Measurements from ENCODE around the gene ATP13A2. TPM values are rescaled to one million over a fixed set of nuclear protein-coding genes. Genes with fewer than 3 reads are reported as not detected.

ATP13A2 gene
- polyA plus RNA-seq, 1 donor, result 16.4 TPM

DNA sequence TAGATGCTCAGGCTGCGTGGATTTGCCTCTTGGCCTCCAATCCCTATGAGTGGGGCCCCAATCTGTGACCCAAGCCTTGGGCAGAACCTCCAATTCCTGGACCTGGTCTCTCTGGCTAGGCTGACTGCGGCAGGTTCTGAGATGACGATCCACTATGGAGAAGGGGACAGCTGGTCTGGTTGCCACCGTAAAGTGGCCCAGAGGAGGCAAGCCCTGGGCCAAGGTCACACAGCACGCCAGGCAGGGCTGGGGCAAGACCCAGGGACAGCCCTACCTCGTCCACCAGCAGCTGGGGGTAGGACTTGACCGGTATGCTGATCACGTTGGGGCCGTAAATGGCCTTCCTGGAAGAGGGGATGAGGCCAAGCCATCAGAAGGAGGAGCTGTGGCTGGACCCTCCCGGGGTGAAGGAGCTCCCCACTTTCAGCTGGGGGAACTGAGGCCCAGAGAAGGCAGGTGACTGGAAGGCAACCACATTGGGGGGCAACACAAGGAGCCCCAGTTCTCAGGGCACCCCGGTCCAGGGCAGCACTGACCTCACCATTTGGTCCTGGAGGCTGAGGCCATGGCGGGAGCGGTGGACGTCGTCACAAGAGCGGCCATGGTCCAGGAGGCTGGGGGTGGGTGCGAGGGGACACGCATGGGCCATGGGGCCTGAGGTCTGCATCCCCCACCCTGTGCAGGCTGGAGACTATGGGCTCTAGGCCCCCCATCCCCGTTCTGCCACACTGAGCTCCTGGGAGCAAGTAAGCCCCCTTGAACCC is 9.8 kb downstream of the ATP13A2 start:
- no peak for DNase-seq (ENCODE audit: low read depth)

DNA sequence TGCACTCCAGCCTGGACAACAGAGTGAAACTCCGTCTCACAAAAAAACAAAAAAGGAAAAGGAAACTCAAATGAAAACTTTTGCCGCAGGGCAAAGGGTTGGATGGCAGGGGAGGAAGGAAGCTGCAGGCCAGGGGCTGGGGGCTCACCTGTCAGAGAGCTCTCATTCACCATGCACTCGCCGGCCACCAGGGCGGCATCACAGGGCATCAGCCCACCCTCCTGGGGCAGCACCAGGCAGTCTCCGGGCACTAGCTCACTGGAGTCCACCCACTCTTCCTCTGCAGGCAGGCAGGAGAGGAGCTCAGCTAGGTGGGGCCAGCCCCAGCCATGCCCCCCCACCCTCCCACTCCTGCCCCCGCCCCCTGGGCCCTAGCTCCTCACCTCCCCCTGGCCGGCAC is 11.9 kb downstream of the ATP13A2 start:
- DNase-seq (ENCODE audit: low read depth), result no peak

DNA sequence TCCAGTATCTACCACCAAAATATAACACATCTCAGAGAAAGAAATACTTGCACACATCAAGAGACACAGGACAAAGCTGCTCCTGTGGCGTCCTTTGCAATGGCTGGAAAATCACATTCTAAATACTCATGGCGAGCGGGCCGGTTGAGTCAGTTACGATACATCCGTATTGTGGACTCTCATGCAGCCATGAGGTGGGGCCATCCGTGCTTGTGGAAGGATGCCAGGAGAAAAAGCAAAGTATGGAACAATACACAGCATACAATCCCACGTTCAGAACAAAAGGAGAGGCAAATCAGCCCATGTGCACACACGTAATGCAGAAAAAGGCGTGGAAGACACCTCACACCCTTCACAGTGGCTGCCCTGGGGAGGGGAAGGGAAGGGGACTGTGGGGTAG is 13.1 kb downstream of the ATP13A2 start:
- no peak for DNase-seq (ENCODE audit: low read depth)

DNA sequence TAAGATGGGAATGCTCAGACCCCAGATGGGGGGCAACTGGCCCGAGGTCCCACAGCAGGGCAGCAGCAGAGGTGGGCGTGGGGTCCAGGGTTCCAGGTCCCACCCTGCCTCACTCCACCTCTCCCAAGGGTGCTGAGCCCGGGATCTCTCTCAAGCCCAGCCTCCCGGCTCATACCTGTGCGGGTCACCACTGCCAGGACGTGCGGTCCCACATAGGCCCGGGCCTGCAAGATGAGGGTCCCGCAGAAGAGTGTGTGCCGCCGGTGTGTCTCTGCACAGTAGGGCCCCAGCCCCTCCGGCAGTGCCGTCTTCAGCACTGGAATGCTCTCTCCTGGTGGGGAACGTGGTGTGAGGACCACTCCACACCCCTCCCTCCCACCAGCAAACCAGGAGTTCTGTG is 14.9 kb downstream of the ATP13A2 start:
- DNase-seq (ENCODE audit: low read depth), result no peak

DNA sequence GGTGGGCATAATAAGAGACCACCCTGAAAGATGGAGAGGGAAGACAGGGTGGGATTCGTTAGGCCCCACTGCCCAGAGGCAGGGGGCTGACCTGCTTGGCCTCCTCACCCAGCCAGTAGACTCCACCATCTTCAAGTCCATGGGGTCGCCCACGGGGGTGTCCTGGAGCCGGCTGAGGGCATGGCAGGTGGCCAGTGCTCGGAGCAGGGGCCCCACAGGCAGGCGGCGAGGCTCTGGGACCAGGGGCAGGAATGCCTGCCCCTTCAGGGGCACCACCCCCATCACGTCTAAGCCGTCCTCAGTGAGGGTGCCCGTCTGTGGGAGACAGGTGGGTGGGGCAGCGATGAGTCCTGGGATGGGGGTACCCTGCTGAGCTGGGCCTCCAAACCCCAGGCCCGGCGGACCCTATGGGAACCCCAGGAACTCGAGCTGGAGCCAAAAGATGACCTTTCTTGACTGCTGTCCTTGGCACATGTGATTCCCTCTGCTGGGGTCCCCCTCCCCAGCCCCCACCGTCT is 18.1 kb downstream of the ATP13A2 start:
- no peak for DNase-seq (ENCODE audit: low read depth)

DNA sequence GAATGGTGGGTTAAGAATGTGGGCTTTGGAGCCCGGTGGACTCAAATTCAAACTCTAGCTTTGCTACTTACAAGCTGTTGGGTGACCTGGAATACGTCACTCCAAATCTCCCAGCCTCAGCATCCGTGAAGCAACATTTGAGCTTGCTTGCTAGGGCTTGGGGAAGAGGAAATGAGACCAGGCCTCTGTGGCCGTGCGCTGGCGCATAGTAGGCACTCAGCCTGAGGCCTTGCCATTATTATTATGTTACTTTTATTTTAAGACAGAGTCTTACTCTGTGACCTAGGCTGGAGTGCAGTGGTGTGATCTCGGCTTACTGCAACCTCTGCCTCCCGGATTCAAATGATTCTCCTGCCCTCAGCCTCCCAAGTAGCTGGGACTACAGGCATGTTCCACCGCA is 19.1 kb downstream of the ATP13A2 start:
- DNase-seq (ENCODE audit: low read depth), result no peak

DNA sequence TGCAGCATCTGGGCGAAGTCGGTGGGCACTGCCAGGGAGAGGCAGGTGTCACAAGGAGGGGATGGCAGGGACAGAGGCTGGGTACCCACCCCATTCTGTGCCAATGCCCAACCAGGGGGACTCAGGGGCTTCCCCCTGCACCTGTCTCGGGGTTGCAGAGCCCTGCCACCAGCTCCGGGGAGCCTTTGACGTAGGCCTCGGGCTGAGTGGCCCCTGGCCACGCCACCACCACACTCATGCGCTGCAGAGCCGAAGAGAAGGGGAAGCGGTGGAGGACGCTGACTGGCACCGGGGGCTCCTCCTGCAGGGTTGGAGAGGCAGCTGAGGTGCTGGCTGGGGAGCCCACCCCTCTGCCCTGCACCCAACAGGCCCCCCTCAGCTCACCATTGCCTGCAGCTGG is 19.6 kb downstream of the ATP13A2 start:
- DNase-seq (ENCODE audit: low read depth), result no peak

DNA sequence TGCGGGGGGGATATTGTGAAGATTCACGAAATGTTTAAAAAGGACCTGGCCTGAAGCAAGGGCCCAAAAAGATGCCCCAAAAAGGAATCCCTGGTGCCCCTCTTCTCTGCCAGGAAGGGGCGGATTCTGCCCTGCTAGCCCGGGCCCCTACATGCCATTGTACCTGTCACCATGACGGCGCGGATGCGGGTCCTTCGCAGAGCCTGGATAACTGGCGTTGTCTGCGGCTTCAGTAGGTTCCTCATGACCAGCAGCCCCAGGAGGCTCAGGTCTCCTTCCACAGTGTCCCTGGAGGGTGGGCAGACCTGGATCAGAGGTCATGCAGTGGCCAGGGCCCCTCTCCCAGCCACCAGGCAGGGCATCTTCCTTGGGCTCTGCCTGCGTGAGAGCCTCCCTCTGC is 20.2 kb downstream of the ATP13A2 start:
- DNase-seq (ENCODE audit: low read depth), result no peak

DNA sequence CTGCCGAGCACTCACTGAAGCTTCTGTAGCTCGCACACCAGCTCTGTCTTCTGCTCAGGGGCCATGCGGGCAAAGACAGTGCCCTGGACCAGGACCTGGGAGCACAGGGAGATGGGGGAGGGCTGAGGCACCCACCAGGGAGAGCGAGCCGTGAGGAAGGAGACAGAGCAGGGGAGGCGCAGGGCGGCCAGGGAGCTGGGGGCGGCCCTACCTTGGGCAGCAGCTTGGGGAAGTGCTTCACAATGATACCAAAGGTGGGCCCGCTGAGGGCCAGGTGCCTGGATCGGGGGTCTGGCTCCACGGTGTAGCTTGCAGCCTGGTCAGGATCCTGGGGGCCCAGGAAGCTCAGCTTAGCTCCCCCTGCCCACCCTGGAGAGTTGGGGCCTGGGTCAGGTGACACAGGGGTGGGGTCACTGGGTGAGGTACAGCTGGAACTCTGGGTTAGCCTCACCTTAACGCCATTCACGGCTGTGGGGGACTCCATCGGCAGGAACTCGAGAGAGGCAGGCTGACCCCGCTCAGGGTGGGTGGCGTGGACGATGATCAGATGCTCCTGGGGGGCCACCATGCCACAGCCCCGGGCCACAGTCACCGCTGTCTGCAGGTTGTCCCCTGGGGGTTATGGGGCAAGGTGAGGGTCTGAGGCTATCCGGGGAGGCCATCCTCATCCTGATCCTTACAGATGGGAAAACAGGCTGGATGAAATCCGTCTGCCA is 21.9 kb downstream of the ATP13A2 start:
- no peak for DNase-seq (ENCODE audit: low read depth)

DNA sequence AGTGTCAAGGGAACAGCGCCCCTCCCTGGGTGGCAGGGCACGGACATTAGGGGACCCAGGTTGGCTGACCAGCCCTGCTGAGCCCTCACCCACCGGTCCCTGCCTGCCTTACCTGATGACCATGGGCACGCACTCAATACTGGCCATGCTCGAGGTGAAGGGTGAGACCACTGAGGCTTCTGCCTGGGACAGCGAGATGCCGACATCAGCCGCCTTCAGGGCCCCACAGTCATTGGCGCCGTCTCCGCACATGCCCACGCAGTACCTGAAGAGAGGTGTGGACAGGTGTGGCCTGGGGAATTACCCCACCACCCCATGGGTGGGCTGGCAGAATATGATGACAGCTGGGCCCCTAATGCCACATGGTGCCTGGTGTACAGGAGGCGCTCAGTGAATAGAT is 23.5 kb downstream of the ATP13A2 start:
- no peak for DNase-seq (ENCODE audit: low read depth)

DNA sequence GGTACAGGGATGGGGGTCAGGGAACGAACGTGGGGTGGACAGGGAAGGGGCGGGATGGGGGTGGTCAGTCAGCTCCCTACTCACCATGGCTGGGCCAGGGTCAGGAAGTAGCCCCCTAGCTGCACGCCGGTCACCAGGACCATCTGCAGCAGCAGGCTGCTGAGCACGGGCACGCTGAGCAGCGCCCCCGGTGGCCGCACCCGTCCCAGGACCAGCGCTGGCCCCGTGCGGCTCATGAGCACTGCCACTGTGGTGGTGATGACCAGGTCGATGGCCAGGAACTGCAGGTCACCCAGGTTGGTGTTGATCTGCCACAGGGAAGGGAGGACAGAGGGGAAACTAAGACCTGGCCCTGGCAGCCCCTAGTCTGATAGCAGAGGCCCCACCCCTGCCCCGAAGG is 24.8 kb downstream of the ATP13A2 start:
- DNase-seq (ENCODE audit: low read depth), result no peak

DNA sequence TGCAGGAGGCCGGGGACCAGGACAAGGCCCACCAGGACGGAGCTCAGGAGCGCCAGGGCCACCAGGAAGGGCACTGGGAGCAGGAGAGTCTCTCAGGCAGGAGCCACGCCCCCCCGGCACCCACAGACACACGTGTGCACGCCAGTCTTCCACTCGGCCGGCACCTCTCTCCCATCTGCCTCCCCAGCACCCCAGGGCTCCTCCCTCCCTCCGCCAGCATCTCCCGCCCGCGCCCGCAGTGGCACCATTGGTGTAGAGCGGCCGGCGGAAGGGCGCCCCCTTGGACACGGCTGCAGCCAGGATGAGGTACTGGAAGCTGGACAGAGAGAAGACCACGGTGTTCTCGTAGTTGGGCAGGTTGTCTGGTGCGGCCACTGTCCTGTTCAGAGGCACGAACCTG is 25.2 kb downstream of the ATP13A2 start:
- DNase-seq (ENCODE audit: low read depth), result no peak

DNA sequence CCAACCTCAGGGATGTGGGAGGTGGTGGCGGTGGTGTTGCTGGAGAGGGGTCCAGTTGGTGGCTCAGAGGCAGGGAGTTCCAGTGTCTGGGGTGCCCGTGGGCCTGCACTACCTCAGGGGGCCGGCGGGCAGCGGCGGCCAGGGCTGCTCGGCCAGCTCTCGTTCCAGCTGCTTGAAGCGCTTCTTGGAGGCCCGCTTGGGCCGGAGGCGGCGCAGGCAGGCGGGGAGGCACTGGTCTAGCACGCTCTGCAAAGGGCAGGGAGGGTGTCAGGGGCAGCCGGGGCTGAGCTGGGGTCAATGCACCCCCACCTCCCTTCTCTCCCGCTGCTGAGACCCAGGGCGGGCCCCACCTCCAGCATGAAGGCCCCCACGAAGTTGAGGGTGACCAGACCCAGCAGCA is 25.6 kb downstream of the ATP13A2 start:
- no peak for DNase-seq (ENCODE audit: low read depth)

DNA sequence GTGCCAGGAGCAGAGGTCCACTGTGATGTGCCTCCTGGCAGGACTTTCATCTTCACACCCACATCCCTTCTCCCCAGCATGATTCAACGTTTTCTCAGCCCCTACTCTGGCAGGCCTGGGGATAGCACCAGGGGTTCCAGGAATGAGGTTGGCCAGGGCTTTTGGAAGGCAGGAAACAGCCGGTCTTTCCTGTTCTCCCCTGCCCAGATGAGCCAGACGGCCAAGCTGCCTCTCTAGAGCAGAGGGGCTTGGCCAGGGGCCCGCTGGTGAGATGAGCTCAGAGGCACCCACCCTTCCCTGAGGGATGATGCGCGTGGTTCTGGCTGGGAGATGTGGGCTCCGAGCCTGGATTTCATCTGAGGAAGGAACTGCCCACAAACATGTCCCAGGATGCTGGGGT is 27.0 kb downstream of the ATP13A2 start:
- no peak for DNase-seq (ENCODE audit: low read depth)

DNA sequence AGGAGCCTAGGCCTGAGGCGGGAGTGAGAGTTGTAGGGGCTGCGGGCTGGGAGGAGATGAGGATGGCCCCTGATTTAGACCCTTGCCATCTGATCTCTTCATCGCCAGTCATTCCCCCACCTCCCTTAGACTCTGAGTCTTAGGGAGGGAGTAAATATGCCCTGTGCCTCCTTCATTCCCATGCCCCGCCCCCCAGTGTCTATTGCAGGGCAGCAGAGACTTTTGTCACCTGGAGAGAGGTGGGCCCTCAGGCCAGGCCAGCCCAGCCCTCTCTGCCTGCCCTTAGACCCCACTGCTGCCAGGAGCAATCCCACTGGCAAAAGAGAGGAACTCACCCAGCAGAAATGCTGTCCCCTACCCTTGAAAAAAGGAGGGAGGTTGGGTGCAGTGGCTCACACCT is 28.1 kb downstream of the ATP13A2 start:
- DNase-seq (ENCODE audit: low read depth), result no peak

DNA sequence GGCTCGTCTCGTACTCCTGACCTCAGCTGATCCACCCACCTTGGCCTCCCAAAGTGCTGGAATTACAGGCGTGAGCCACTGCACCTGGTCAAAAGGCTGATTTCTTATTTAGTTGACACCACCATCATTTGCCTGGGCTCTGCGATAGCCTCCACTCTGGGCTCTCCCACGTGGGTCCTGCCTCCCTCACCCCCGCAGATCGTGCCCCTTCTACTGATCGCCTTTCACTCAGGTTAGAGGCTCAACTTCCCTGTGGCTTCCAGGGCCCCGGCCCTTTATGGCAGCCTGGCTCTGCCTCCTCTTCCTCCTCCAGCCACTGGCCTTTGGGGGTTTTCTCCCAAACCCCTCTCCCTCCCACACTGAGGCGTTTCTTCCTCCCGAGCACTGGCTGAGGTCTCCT is 28.8 kb downstream of the ATP13A2 start:
- DNase-seq (ENCODE audit: low read depth), result no peak

DNA sequence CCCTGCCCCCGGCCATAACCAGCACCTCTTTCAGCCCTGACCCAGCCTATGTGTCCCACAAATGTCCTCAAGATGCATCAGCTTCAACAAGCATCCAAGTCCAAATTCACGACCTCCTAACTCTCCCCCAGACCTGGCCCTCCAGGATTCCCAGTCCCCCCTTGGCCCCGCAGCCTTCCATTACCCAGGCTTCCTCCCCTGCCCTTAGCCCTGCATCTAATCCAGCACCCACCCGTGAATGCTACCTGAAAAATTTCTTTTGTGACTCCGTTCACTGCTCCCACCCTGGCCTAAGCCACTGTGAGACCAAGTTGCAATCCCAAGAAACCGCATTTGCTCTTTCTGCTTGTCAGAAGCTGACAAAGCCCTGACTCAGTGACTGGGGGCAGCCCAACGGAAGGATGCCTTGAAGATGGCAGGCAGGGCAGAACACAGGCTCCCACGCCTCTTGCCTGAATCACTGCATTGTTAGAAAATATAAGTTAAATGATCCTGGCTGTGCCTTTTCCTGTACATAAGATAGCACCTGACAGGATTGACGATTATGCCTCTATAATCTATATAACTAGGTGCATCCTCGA is 30.4 kb downstream of the ATP13A2 start:
- no peak for DNase-seq (ENCODE audit: low read depth)

DNA sequence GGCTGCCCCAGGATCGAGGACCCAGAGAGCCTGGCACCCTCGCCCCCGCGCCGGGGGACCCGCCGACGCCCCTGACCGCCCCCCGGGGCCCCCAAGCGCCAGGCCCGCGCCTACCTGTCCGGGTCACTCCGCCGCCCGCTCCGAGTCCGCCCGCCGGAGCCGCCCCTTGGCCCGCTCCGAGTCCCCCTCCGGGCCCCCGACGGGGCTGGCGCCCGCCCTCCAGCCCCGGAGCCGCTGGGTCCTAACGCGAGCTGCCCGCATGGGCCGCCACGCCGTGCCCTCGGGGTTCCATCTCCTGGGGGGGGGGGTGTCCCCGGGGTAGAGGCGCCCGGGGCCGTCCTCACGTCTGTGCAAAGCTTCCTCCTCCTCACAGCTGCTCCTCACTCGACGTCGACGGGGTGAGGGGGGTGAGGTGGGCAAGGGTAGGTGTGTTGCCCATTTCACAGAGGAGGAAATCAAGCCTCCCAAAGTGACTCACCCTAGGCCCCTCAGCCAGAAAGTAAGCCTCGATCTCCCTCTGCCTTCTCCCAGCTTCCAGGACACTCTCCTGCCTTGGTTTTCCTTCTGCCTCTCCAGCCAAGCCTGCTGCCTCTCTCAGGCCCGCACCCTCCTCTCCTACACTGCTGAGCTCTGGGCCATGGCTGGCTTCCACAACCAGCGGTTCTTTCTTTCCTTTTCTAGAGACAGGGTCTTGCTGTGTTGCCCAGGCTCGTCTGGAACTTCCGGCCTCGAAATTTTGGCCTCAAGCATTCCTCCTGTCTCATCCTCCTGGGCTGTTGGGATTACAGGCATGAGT is 31.1 kb downstream of the ATP13A2 start, which contains the start of gene MFAP2:
Gene MFAP2 (minus strand): TSS at position 148 of the 796 bp plus-strand sequence. CDS start 2,347 bp downstream, outside the sequence.
- DNase-seq (ENCODE audit: low read depth), result no peak

DNA sequence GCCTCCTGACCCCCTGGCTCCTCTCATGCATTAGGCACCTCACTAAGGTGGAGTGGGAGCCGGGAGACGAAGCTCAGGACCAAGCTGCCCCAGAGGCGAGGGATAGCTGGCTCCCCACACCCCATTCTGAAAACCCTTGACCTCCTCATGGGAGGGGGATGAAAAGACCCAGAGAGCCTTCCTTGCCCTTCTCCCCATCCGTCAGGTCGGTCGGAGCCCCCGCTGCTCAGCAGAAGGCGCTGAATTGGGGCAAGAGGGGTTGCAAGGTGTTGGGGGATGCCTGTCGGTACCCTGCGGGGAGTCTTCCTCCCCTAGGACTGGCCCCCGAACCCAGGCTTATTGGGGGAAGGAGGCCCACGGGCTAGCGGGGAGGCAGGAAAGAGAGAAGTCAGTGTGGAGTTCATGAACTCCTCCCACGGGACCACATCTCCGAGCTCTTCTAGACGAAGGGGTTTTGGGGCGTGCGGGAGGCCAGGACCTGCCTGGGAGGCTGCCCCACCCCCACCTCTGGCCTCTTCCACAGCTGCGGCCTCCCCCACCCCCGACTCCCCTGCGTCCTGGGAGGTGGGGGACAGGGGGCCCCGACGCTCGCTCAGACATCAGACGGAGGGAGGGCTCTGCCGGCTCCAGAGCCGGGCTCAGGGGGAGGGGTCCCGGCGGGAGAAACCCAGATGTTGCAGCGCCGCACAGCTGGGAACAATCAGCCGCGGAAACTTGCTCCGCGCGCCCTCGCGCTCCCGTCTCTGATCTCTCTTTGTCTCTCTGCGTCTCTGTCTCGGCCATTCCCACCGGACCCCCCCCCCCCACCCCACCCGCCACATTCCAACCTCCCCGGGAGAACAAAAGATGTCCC is 32.0 kb downstream of the ATP13A2 start:
- no peak for DNase-seq (ENCODE audit: low read depth)

DNA sequence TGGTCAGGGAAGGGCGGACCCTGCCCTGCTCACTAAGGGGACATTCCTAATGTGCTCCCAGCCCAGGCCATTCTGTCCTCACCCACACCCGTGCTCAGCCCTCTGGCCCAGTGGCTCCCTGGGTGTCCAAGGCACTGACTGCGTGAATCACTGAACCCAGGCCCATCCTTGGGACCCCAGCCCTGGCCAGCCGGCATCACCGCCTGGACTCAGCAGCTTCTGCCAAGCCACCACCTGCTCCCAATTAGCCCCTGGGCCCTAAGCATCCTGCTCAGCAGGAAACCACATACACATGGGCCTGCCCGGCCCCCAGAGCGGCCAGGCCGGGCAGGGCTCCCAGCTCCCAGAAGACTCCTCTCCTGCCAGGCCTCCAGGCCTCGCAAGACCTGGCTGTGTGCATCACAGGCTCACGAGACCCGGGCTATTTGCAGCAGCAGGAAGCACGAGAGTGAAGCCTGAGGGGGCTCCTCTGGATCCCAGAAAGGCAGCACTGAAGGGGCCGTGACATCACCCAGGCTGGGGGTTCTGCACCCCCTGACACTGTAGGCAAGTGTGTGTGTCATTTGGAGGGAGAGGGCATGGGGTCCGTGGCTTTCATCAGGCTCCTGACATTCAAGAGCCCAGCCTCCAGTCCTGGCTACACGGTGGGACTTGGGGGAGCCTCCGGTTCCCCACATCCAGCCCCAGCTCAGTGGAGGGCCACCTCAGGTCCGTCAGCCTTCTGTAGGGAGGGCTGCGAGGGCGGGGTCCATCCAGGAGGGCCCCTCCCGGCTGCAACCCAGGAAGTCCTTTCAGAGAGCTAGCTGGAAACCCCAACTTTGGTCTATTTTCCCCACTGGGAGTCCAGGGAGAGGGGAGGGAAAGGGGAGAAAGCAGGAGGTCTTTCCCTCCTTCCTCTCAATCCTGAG is 32.9 kb downstream of the ATP13A2 start:
- DNase-seq (ENCODE audit: low read depth), result no peak

Data from forelimb muscle (tissue), 1 donor.